Mesodermal cell (in vitro differentiated cells): ENCODE measurements around the gene SCP2. TPM values are rescaled to one million over a fixed set of nuclear protein-coding genes. Genes with fewer than 3 reads are reported as not detected.

ENCODE experiments used
- H3K27ac ChIP-seq: 2 replicates; pipeline ENCODE4 v1.7.0; 2013; ENCODE audit warnings: mild to moderate bottlenecking, low read depth, low read length, moderate library complexity; ENCODE audit not compliant: severe bottlenecking
- H3K36me3 ChIP-seq: 2 replicates; pipeline ENCODE4 v1.7.1; 2013; ENCODE audit warnings: mild to moderate bottlenecking, low read length, moderate library complexity; ENCODE audit not compliant: control insufficient read depth, insufficient read depth
- H3K4me1 ChIP-seq: one replicate; pipeline ENCODE4 v1.7.1; 2013; ENCODE audit warnings: mild to moderate bottlenecking, low read length; ENCODE audit not compliant: insufficient read depth, control insufficient read depth, poor library complexity, severe bottlenecking
- H3K4me3 ChIP-seq: 2 replicates; pipeline ENCODE4 v1.7.0; 2013; ENCODE audit warnings: low read length, control low read depth, mild to moderate bottlenecking; ENCODE audit not compliant: insufficient read depth, poor library complexity, severe bottlenecking; ENCODE audit errors: extremely low read depth
- H3K9me3 ChIP-seq: 2 replicates; pipeline ENCODE4 v1.7.1; 2013; ENCODE audit warnings: mild to moderate bottlenecking, low read length, moderate library complexity; ENCODE audit not compliant: control insufficient read depth
- WGBS, 2 experiments: methylation state at CpG; one replicate each; pipeline ENCODE4 v1.1.5; 2013; ENCODE audit warnings: missing lambda C conversion rate in 2 of 2; ENCODE audit not compliant: insufficient coverage in 2 of 2; 5-methylcytosine and 5-hydroxymethylcytosine counted together
- polyA plus RNA-seq, 2 experiments: library from polyadenylated mRNA; stranded (reverse); fragments of 50-300 nt; gene quantifications; one replicate each; pipeline ENCODE4 v1.2.3, GENCODE V29; 2013

The SCP2 gene, protein sequence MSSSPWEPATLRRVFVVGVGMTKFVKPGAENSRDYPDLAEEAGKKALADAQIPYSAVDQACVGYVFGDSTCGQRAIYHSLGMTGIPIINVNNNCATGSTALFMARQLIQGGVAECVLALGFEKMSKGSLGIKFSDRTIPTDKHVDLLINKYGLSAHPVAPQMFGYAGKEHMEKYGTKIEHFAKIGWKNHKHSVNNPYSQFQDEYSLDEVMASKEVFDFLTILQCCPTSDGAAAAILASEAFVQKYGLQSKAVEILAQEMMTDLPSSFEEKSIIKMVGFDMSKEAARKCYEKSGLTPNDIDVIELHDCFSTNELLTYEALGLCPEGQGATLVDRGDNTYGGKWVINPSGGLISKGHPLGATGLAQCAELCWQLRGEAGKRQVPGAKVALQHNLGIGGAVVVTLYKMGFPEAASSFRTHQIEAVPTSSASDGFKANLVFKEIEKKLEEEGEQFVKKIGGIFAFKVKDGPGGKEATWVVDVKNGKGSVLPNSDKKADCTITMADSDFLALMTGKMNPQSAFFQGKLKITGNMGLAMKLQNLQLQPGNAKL
- polyA plus RNA-seq (2013, experiment 1 of 2), result 81.4 TPM
- polyA plus RNA-seq (2013, experiment 2 of 2), result 95.6 TPM

DNA sequence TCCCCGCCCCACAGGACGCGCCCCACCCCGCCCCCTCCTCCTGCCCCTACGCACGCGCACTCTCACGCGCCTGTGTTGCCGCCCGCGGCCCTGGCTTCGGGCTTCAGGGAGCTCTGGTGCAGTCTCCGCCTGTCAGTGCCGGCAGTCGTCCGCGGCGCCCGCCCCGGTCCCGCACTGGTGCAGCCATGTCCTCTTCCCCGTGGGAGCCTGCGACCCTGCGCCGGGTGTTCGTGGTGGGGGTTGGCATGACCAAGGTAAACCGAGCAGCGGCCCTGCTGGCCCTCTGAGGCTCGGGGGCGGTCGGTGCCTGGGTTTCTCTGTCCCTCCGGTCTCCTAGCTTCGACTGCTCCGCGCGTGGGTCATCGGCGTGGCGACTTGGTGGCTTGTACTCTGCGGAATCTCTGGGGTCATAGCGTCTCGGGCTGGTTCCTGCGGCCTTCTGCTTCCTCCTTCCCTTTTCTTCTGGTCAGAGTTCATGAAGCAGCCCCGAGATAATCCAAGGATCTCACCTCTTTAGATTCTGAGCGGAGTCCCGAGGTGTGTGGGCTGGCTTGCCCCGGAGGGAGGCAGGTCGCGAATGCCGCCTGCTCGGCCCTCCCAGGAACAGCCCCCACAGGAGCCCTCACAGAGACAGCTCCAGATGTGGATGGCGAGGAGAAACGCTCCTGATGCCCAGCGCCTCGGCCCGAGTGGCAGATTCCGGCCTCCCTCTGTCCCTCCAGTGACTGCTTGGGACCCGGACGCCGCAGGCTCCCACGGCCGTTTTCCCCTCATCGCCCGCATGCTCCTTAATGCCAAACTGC is at the start of gene SCP2:
Gene SCP2, plus strand, starts transcription at position 65 of the 803 bp plus-strand sequence. Its CDS starts 121 bp downstream, at position 186.
- H3K9me3 ChIP-seq, result no peaks in the 10 kb centered on the region
- 2 to 3% methylated on average over 45 to 56 of the region's 65 CpGs for WGBS, 2 experiments
- H3K4me3 ChIP-seq, result peak within 1 kb of the TSS; percentile 61
- no peak within 1 kb of the TSS for H3K27ac ChIP-seq
- H3K4me1 ChIP-seq, result no peaks in the 10 kb centered on the region
- no peaks in the 10 kb centered on the region for H3K36me3 ChIP-seq

DNA sequence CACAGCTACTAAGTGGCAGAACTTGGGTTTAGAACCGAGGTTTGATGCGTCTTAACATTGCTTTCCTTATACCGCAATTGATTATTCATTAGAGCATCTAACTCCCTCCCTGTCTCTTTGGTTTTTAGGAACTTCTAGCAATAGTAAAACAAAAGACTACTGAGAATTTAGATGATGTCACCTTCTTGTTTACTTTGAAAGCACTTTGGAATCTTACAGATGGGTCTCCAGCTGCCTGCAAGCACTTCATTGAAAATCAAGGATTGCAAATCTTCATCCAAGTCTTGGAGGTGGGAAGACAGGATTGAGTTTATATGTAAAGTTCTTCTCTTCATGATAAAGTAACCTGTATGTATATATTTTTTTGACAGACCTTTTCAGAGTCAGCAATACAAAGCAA is 49.5 kb upstream of the SCP2 start:
- WGBS, 2 experiments, result 100% methylated on average over 3 of the region's 3 CpGs; no CpG with 5 or more reads in 1 of the 2 experiments

GRCh38 chr1:52880206-52880605 is 46.9 kb upstream of the SCP2 start:
- Histone ChIP-seq H3K36me3 (no peaks in the 10 kb centered on the region), H3K27ac (no peak overlapping the region), H3K4me3 (no peak overlapping the region), H3K9me3 (no peaks in the 10 kb centered on the region), H3K4me1 (peaks cover 5% of the 10 kb centered on the region)
- WGBS, 2 experiments, result 60 to 86% methylated on average over 1 of the region's 2 CpGs

More for the DNA sequence above, 49.5 kb upstream of the SCP2 start:
- no peaks in the 10 kb centered on the region for H3K36me3 ChIP-seq
- H3K27ac ChIP-seq, result no peak overlapping the region
- no peaks in the 10 kb centered on the region for H3K9me3 ChIP-seq
- H3K4me3 ChIP-seq, result no peak overlapping the region
- H3K4me1 ChIP-seq, result peaks cover 5% of the 10 kb centered on the region

DNA sequence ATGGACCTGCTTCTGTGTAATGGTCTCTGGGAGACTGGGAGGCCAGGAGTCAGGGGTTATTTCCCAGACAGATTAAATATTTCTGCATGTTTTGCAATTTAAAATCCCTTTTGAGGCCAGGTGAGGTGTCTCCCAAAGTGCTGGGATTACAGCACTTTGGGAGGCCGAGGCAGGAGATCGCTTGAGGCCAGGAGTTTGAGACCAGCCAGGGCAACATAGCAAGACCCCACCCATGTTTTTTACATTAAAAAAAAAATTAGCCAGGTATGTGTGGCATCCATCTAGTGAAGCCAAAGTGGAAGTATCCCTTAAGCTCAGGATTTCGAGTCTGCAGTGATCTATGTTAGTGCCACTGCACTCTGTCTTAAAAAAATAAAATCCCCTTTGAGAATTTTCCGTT is 39.6 kb upstream of the SCP2 start:
- Histone ChIP-seq H3K4me1 (no peaks in the 10 kb centered on the region), H3K27ac (no peak overlapping the region), H3K9me3 (no peaks in the 10 kb centered on the region), H3K4me3 (no peak overlapping the region), H3K36me3 (no peaks in the 10 kb centered on the region)
- WGBS, 2 experiments, result 90% methylated on average over 1 of the region's 4 CpGs; no CpG with 5 or more reads in 1 of the 2 experiments

- WGBS, 2 experiments, result 93 to 95% methylated on average over 4 to 5 of the region's 5 CpGs
- no peaks in the 10 kb centered on the region for H3K9me3 ChIP-seq
- H3K27ac ChIP-seq, result no peak overlapping the region
- no peaks in the 10 kb centered on the region for H3K36me3 ChIP-seq
- no peaks in the 10 kb centered on the region for H3K4me1 ChIP-seq
- no peak overlapping the region for H3K4me3 ChIP-seq
These were observed 34.5 kb upstream of the SCP2 start for GRCh38 chr1:52892424-52893215.

- 68% methylated on average over 3 of the region's 4 CpGs; no CpG with 5 or more reads in 1 of the 2 experiments for WGBS, 2 experiments
These were observed 27.6 kb upstream of the SCP2 start for GRCh38 chr1:52899445-52899894.

GRCh38 chr1:52900402-52900801 is 26.7 kb upstream of the SCP2 start:
- H3K4me3 ChIP-seq, result no peak overlapping the region
- WGBS, 2 experiments, result no CpG with 5 or more reads among the region's 2 CpGs
- no peaks in the 10 kb centered on the region for H3K9me3 ChIP-seq
- H3K36me3 ChIP-seq, result no peaks in the 10 kb centered on the region
- no peak overlapping the region for H3K27ac ChIP-seq
- no peaks in the 10 kb centered on the region for H3K4me1 ChIP-seq

More at GRCh38 chr1:52899445-52899894, 27.6 kb upstream of the SCP2 start:
- H3K4me3 ChIP-seq, result no peak overlapping the region
- H3K9me3 ChIP-seq, result no peaks in the 10 kb centered on the region
- no peaks in the 10 kb centered on the region for H3K36me3 ChIP-seq
- no peaks in the 10 kb centered on the region for H3K4me1 ChIP-seq
- no peak overlapping the region for H3K27ac ChIP-seq

DNA sequence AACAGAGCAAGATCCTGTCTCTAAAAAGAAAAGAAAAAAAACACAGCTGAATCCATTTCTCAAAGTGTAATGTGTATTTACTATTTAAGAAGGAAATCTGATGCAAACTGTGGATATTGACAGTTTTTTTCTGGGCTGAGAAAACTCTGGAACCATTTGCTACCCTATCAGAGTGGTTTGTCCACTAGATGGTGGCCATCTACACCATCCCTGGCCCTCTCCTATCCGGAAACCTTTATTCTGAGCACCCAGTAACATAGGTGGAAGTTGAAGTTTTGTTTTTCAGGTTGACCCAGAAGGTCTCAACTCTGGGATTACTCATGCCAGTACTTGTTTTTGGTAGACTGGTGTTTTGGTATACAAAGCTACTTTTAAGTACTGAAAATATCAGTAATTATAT is 25.7 kb upstream of the SCP2 start:
- no peaks in the 10 kb centered on the region for H3K36me3 ChIP-seq
- no peak overlapping the region for H3K27ac ChIP-seq
- no peak overlapping the region for H3K4me3 ChIP-seq
- H3K9me3 ChIP-seq, result no peaks in the 10 kb centered on the region
- no peaks in the 10 kb centered on the region for H3K4me1 ChIP-seq
- no CpG with 5 or more reads among the region's 1 CpG for WGBS, 2 experiments

GRCh38 chr1:52904208-52904926 is 22.7 kb upstream of the SCP2 start:
- no peaks in the 10 kb centered on the region for H3K36me3 ChIP-seq
- 85 to 95% methylated on average over 11 to 13 of the region's 13 CpGs for WGBS, 2 experiments
- no peaks in the 10 kb centered on the region for H3K9me3 ChIP-seq
- H3K4me3 ChIP-seq, result no peak overlapping the region
- H3K27ac ChIP-seq, result no peak overlapping the region
- peaks cover 4% of the 10 kb centered on the region for H3K4me1 ChIP-seq
